HK-2 (cell line): Measurements from ENCODE around the gene CENPU.
"Not testable (repeated sequence)": the region's sequence is repeated elsewhere in the genome, so short reads cannot be mapped to it uniquely, and the experiment has no call there.

Experiments used
- DNase-seq: peaks from one replicate; pipeline ENCODE4 v3.0.0-alpha.2; 2018; ENCODE audit not compliant: unreplicated experiment

The CENPU gene

GRCh38 chr4:184733654-184734524 lies at the start of gene CENPU:
TSS of gene CENPU (minus strand) at chr4:184734096. CDS start at chr4:184734062, 34 bp downstream.
- peak; percentile 98 for DNase-seq

- no peak for DNase-seq
Measured at GRCh38 chr4:184782731-184783373, 49.0 kb upstream of the CENPU start.

GRCh38 chr4:184779160-184779559 lies 45.3 kb upstream of the CENPU start:
- DNase-seq = not testable (repeated sequence)

- DNase-seq = no peak
Measured at GRCh38 chr4:184778325-184778724, 44.4 kb upstream of the CENPU start.

- no peak for DNase-seq
Measured at GRCh38 chr4:184776821-184777220, 42.9 kb upstream of the CENPU start.

GRCh38 chr4:184775854-184776555 lies 42.1 kb upstream of the CENPU start:
- no peak for DNase-seq

- DNase-seq = no peak
Measured at GRCh38 chr4:184774152-184774551, 40.3 kb upstream of the CENPU start.

GRCh38 chr4:184771416-184771815 lies 37.5 kb upstream of the CENPU start:
- no peak for DNase-seq

- DNase-seq = no peak
Measured at GRCh38 chr4:184769141-184769765, 35.4 kb upstream of the CENPU start.

- no peak for DNase-seq
Measured at GRCh38 chr4:184768296-184768695, 34.4 kb upstream of the CENPU start.

GRCh38 chr4:184766446-184766845 lies 32.5 kb upstream of the CENPU start:
- no peak for DNase-seq

- DNase-seq = no peak
Measured at GRCh38 chr4:184765473-184766340, 31.8 kb upstream of the CENPU start.

- DNase-seq = no peak
Measured at GRCh38 chr4:184764601-184765000, 30.7 kb upstream of the CENPU start.

GRCh38 chr4:184763150-184763780 lies 29.4 kb upstream of the CENPU start:
- no peak for DNase-seq

GRCh38 chr4:184762100-184762499 lies 28.2 kb upstream of the CENPU start:
- DNase-seq = no peak

- DNase-seq = no peak
Measured at GRCh38 chr4:184760681-184761080, 26.8 kb upstream of the CENPU start.

- DNase-seq = no peak
Measured at GRCh38 chr4:184757810-184758209, 23.9 kb upstream of the CENPU start.

- DNase-seq = no peak
Measured at GRCh38 chr4:184756399-184756798, 22.5 kb upstream of the CENPU start.

GRCh38 chr4:184755278-184755677 lies 21.4 kb upstream of the CENPU start:
- DNase-seq = no peak

GRCh38 chr4:184752496-184753275 lies 18.8 kb upstream of the CENPU start:
- DNase-seq = no peak
